SK-N-SH treated with all-trans-retinoic acid at 6 μM for 48 hours (cell line): ENCODE data around the gene ADARB2.

Experiments
- ISL1 ChIP-seq: fragments of 250-450 bp; sonication (Bioruptor Pico); IDR thresholded peaks from 2 replicates; pipeline ENCODE4 v2.1.2; 2022; ENCODE audit warnings: mild to moderate bottlenecking, moderate library complexity
- PATZ1 ChIP-seq: fragments of 250-450 bp; sonication (Bioruptor Pico); IDR thresholded peaks from 2 replicates; pipeline ENCODE4 v1.8.0; 2020; ENCODE audit warnings: mild to moderate bottlenecking, moderate library complexity, borderline replicate concordance
- TOX ChIP-seq: fragments of 250-450 bp; sonication (Bioruptor Pico); IDR thresholded peaks from 2 replicates; pipeline ENCODE4 v1.8.0; 2021; ENCODE audit warnings: mild to moderate bottlenecking, moderate library complexity, borderline replicate concordance

GRCh38 chr10:1608851-1609647 is 128.3 kb downstream of the ADARB2 start:
- TF ChIP-seq ISL1 (CRISPR knock-in tag) (no peak), PATZ1 (no peak), TOX (CRISPR knock-in tag) (no peak)
